Measurements from ENCODE around the gene SDE2.

DNA sequence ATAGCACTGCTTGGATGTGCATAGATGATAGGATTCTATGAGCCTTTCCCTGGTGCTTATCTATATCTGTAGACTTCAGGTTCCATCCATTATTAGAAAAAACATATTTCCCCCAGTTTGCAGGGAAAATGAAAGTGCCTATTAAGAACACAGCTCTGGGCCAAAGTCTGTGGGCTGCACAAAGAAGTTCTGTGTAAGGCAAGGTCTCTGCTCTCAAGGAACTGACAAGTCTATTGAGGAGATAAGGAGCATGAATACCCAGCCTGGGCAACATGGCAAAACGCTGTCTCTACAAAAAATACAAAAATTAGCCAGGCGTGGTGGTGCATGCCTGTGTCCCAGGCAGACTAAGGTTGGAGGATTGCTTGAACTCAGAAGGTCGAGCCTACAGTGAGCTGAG lies 22.3 kb upstream of the SDE2 start:
- TF ChIP-seq CTCF (IDR thresholded peaks at IDR 0.05) (no peak), EZH2 (IDR thresholded peaks at IDR 0.05; ENCODE audit: borderline replicate concordance, insufficient read depth, low read depth, low read length, poor library complexity, severe bottlenecking) (no peak)

All from B cell (primary cell).